Parathyroid adenoma (tissue), 2 donors: Measurements from ENCODE around the gene REXO2.

Experiments
- H2AFZ ChIP-seq: fragments of 300-600 bp; sonication (generic); one replicate; pipeline ENCODE4 v1.7.0; 2017; ENCODE audit warnings: antibody characterized with exemption, mild to moderate bottlenecking
- H3K27ac ChIP-seq: fragments of 300-600 bp; sonication (generic); one replicate; pipeline ENCODE4 v1.7.0; 2017
- H3K27me3 ChIP-seq: fragments of 300-600 bp; sonication (generic); one replicate; pipeline ENCODE4 v1.7.0; 2017; ENCODE audit warnings: low read length; ENCODE audit not compliant: control insufficient read depth, insufficient read depth
- H3K36me3 ChIP-seq: fragments of 300-600 bp; sonication (generic); one replicate; pipeline ENCODE4 v1.7.0; 2017; ENCODE audit warnings: low read length; ENCODE audit not compliant: control insufficient read depth, insufficient read depth
- H3K4me1 ChIP-seq: fragments of 300-600 bp; sonication (generic); one replicate; pipeline ENCODE4 v1.7.0; 2017; ENCODE audit warnings: control low read depth
- H3K4me2 ChIP-seq: fragments of 300-600 bp; sonication (generic); one replicate; pipeline ENCODE4 v1.7.0; 2017; ENCODE audit warnings: low read length
- H3K4me3 ChIP-seq: fragments of 300-600 bp; sonication (generic); one replicate; pipeline ENCODE4 v1.7.0; 2017; ENCODE audit warnings: low read depth, low read length
- H3K79me2 ChIP-seq: fragments of 300-600 bp; sonication (generic); one replicate; pipeline ENCODE4 v1.7.0; 2017; ENCODE audit warnings: control low read depth
- H3K9ac ChIP-seq: fragments of 300-600 bp; sonication (generic); one replicate; pipeline ENCODE4 v1.7.0; 2017; ENCODE audit warnings: mild to moderate bottlenecking
- H3K9me3 ChIP-seq: fragments of 300-600 bp; sonication (generic); one replicate; pipeline ENCODE4 v1.7.0; 2017; ENCODE audit warnings: low read length; ENCODE audit not compliant: control insufficient read depth
- TF ChIP-seq, protein P1 (sequence below): fragments of 300-600 bp; sonication (generic); IDR thresholded peaks from one replicate; pipeline ENCODE4 v1.7.0; 2017; ENCODE audit warnings: antibody characterized with exemption, mild to moderate bottlenecking
- donor health status: primary hyperparathyroidism.

Gene REXO2

DNA sequence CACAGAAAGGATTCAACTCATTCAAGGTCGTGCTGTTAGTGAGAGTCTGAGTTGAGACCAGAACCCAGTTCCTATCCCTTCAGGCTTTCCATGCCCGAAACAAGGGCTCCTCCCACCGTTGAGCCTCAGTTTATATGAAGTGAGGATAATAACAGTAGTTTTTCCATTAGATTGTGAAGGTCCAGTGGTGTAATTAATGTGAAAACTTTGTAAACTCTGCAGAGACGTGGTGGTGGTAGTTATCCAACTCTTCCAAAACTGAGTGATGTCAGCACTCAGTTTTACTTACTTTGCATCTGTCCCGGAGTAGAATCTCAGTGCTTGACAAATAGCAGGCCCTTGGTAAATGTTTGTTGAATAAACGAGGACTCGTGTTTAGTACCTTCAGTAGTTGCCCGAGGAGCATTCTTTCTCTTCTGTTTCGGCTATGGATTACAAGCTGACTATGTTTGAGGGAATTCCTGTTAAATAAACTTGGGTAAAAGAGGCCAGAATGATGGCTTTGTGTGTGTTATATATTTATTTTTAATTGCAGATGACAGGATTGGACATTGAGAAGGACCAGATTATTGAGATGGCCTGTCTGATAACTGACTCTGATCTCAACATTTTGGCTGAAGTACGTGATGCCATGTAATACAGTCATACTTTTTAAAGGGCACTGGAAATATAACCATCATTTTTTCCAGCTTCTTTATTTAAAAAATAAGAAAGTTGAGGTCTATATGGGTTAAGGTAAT lies 1.0 kb downstream of the REXO2 start:
- Histone ChIP-seq H3K79me2 (peaks cover 3% of the 10 kb centered on the region), H3K4me2 (peak overlapping the region; percentile 83), H3K27me3 (no peaks in the 10 kb centered on the region), H3K4me1 (peaks cover 9% of the 10 kb centered on the region), H3K9ac (no peak overlapping the region), H3K36me3 (no peaks in the 10 kb centered on the region), H3K4me3 (peak overlapping the region; percentile 97), H3K9me3 (no peaks in the 10 kb centered on the region), H2AFZ (peak overlapping the region; percentile 89), H3K27ac (peak overlapping the region; percentile 86)
- TF ChIP-seq, protein P1, sequence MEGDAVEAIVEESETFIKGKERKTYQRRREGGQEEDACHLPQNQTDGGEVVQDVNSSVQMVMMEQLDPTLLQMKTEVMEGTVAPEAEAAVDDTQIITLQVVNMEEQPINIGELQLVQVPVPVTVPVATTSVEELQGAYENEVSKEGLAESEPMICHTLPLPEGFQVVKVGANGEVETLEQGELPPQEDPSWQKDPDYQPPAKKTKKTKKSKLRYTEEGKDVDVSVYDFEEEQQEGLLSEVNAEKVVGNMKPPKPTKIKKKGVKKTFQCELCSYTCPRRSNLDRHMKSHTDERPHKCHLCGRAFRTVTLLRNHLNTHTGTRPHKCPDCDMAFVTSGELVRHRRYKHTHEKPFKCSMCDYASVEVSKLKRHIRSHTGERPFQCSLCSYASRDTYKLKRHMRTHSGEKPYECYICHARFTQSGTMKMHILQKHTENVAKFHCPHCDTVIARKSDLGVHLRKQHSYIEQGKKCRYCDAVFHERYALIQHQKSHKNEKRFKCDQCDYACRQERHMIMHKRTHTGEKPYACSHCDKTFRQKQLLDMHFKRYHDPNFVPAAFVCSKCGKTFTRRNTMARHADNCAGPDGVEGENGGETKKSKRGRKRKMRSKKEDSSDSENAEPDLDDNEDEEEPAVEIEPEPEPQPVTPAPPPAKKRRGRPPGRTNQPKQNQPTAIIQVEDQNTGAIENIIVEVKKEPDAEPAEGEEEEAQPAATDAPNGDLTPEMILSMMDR = no peak

DNA sequence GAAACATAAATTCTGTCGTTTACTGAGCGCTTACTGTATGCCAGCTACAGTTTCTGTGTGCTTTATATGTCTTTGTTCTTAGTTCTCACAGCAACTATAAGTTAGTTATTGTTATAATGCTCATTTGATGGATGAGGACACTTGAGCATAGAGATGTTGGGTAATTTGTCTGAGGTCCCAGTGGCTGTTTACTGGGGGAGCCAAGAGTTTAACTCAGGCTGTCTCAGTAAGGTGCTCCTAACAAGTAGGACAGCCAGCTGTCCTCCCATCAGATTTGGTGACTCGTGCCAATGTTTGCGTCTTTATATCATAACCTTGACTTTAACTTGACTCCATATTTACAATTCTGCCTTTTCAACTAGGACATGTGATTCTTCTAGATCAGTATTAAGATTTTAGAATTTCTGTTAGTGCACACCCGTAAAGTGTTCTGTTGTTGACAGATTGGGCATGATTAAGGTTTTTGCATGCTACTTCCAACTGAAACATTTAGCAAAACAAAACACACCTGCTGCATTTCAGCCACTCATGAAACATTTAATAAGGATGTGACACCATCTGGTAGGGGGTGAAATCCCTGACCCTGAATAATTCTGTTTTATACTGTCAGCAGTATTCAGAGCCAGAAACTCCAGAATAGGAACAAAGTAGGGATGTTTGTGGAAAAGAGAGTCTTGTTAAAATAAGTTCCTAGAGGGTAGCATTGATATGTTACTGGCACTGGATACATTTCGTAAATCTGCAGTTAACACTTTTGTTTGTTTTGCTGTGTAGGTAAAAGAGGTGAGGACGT lies 1.9 kb downstream of the REXO2 start:
- H2AFZ ChIP-seq = no peak overlapping the region
- H3K27me3 ChIP-seq = no peaks in the 10 kb centered on the region
- no peaks in the 10 kb centered on the region for H3K9me3 ChIP-seq
- H3K4me3 ChIP-seq = peak overlapping the region; percentile 97
- no peak overlapping the region for H3K9ac ChIP-seq
- H3K27ac ChIP-seq = peak overlapping the region; percentile 86
- H3K36me3 ChIP-seq = no peaks in the 10 kb centered on the region
- peak overlapping the region; percentile 83 for H3K4me2 ChIP-seq
- TF ChIP-seq, protein P1 = no peak
- H3K4me1 ChIP-seq = peaks cover 9% of the 10 kb centered on the region
- H3K79me2 ChIP-seq = peaks cover 3% of the 10 kb centered on the region

DNA sequence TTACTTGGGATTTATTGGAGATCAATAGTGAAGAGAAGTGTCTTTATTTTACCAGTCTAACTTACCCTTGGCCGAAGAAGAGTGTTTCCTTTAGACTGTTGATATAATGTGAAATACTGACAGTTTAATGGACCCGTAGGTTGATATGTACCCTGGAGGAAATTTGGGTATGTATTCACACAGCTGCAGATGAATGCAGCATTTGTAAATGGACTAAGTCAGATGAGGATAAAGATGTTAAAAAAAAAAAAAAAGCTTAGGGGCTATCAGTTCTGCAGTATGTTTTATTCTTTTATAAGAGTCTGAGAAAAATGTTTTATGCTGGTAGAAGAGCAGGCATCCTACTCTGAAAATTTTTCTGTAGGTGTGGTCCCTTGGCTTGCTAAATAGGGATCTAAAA lies 2.7 kb downstream of the REXO2 start:
- Histone ChIP-seq H3K4me3 (peak overlapping the region; percentile 97), H3K79me2 (peaks cover 3% of the 10 kb centered on the region), H3K9me3 (no peaks in the 10 kb centered on the region), H3K9ac (no peak overlapping the region), H3K36me3 (no peaks in the 10 kb centered on the region), H3K4me2 (peak overlapping the region; percentile 83), H3K4me1 (peaks cover 9% of the 10 kb centered on the region), H3K27me3 (no peaks in the 10 kb centered on the region), H2AFZ (no peak overlapping the region), H3K27ac (no peak overlapping the region)
- TF ChIP-seq, protein P1 = no peak

DNA sequence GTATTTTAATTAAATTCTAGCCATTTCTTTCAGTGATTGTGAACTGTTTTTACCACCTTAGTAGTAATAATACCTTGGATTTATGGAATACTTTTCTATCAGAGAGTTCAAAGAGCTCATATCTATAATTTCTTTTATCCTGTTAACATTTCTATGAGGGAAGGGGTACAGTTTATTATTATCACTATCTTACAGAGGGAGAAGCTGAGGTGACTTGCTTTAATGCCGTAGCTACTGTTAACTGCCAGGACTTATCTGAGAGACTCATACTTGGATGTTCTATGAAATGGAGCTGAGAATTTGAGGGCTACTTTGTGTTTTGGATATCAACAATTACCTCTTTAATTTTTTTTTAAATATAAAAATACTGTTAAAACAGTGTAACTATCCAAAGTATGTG lies 3.3 kb downstream of the REXO2 start:
- no peaks in the 10 kb centered on the region for H3K36me3 ChIP-seq
- no peaks in the 10 kb centered on the region for H3K27me3 ChIP-seq
- no peak overlapping the region for H3K27ac ChIP-seq
- H3K9ac ChIP-seq = no peak overlapping the region
- H3K4me3 ChIP-seq = no peak overlapping the region
- TF ChIP-seq, protein P1 = no peak
- no peaks in the 10 kb centered on the region for H3K9me3 ChIP-seq
- peaks cover 3% of the 10 kb centered on the region for H3K79me2 ChIP-seq
- H3K4me1 ChIP-seq = peaks cover 9% of the 10 kb centered on the region
- no peak overlapping the region for H3K4me2 ChIP-seq
- no peak overlapping the region for H2AFZ ChIP-seq
